Measurements from ENCODE around the gene PPP1R12C. TPM values are rescaled to one million over a fixed set of nuclear protein-coding genes. Genes with fewer than 3 reads are reported as not detected.

Gene PPP1R12C
- total RNA-seq, 2 donors from 2014 or later = 82.6 to 112 TPM

- intact Hi-C loops (cut with DNase I) = no loop called here
- no peak overlapping the region for H3K27ac ChIP-seq
- H3K9ac ChIP-seq (ENCODE audit: low read depth in 2 of 2, low read length in 2 of 2) = peak overlapping the region; percentile 18 to 34
These were observed 29.9 kb downstream of the PPP1R12C start for GRCh38 chr19:55087542-55087901.

GRCh38 chr19:55086730-55087541 lies 30.5 kb downstream of the PPP1R12C start:
- Histone ChIP-seq H3K4me1 (peaks cover 7% of the 10 kb centered on the region), H3K9me3 (no peaks in the 10 kb centered on the region), H3K9ac (ENCODE audit: low read depth in 2 of 2, low read length in 2 of 2) (peak overlapping the region; percentile 18 to 34), H3K27ac (no peak overlapping the region), H3K36me3 (peaks cover 9% of the 10 kb centered on the region), H3K4me3 (peak overlapping the region; percentile 44), H3K27me3 (peaks cover 15% of the 10 kb centered on the region)
- intact Hi-C loops (cut with DNase I) = no loop called here
- no peak for TF ChIP-seq CTCF (IDR thresholded peaks at IDR 0.05)
- peak; percentile 99 for DNase-seq

More at GRCh38 chr19:55087542-55087901, 29.9 kb downstream of the PPP1R12C start:
- no peak for DNase-seq
- no peaks in the 10 kb centered on the region for H3K9me3 ChIP-seq
- peak overlapping the region; percentile 44 for H3K4me3 ChIP-seq
- peaks cover 14% of the 10 kb centered on the region for H3K36me3 ChIP-seq
- peaks cover 7% of the 10 kb centered on the region for H3K4me1 ChIP-seq
- TF ChIP-seq CTCF (IDR thresholded peaks at IDR 0.05) = no peak
- peaks cover 10% of the 10 kb centered on the region for H3K27me3 ChIP-seq

- no peak for DNase-seq
- Histone ChIP-seq H3K9ac (ENCODE audit: low read depth in 2 of 2, low read length in 2 of 2) (no peak overlapping the region), H3K27me3 (peaks cover 17% of the 10 kb centered on the region), H3K4me1 (peaks cover 7% of the 10 kb centered on the region), H3K4me3 (peak overlapping the region; percentile 44), H3K9me3 (no peaks in the 10 kb centered on the region), H3K27ac (no peak overlapping the region), H3K36me3 (peaks cover under 1% of the 10 kb centered on the region)
- no peak for TF ChIP-seq CTCF (IDR thresholded peaks at IDR 0.05)
- intact Hi-C loops (cut with DNase I) = no loop called here
These were observed 31.3 kb downstream of the PPP1R12C start for GRCh38 chr19:55085923-55086715.

GRCh38 chr19:55084416-55084815 lies 33.0 kb downstream of the PPP1R12C start:
- H3K4me1 ChIP-seq = peaks cover 7% of the 10 kb centered on the region
- intact Hi-C loops (cut with DNase I) = no loop called here

More at GRCh38 chr19:55084416-55084815, 33.0 kb downstream of the PPP1R12C start:
- TF ChIP-seq CTCF (IDR thresholded peaks at IDR 0.05) = no peak
- Histone ChIP-seq H3K4me3 (no peak overlapping the region), H3K27me3 (peaks cover 17% of the 10 kb centered on the region), H3K27ac (no peak overlapping the region), H3K9me3 (no peaks in the 10 kb centered on the region), H3K36me3 (no peaks in the 10 kb centered on the region), H3K9ac (ENCODE audit: low read depth in 2 of 2, low read length in 2 of 2) (no peak overlapping the region)
- no peak for DNase-seq
